COR-L47 (cell line): ENCODE results near the gene DCDC2.
"Not testable (repeated sequence)": the region's sequence is repeated elsewhere in the genome, so short reads cannot be mapped to it uniquely, and the experiment has no call there.

Experiments used
- DNase-seq: peaks from one replicate; lab custom pipeline; 2025; lab: John Stamatoyannopoulos, UW

The DCDC2 gene

GRCh38 chr6:24223115-24223919 lies 134.5 kb downstream of the DCDC2 start:
- no peak for DNase-seq

- DNase-seq, result no peak
Measured at GRCh38 chr6:24219670-24220069, 138.2 kb downstream of the DCDC2 start.

- DNase-seq, result no peak
Measured at GRCh38 chr6:24214984-24215383, 142.9 kb downstream of the DCDC2 start.

- no peak for DNase-seq
Measured at GRCh38 chr6:24207413-24207812, 150.4 kb downstream of the DCDC2 start.

DNA sequence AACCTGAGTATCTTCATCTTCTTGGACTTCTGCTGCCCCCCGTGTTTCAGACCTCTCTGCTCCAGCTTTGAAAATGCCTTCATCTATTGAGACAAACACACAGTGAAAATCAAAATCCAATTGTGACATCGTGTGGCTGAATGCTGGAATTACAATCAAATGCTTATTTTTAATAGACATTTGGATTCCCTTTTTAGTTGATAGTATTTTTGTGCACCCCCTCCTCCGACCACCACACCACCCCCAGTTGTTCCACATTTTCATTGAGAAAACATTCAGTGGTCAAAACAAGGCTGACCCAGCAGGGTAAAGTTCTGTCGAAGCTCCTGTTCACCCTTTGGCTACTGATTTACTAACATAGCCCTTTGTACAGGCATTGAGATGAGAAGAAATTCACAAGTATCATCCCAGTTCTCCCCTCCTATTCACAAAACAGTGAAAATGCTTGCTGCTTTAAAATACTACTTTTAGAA lies 152.8 kb downstream of the DCDC2 start:
- peak; percentile 37 for DNase-seq

DNA sequence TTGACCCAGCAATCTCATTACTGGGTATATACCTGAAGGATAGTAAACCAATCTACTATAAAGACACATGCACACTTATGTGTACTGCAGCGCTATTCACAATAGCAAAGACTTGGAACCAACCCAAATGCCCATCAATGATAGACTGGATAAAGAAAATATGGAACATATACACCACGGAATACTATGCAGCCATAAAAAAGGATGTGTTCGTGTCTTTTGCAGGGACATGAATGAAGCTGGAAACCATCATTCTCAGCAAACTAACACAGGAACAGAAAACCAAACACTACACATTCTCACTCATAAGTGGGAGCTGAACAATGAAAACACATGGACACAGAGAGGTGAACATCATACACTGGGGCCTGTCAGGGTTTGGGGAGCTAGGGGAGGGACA lies 153.7 kb downstream of the DCDC2 start:
- DNase-seq, result not testable (repeated sequence)

GRCh38 chr6:24197892-24198291 lies 160.0 kb downstream of the DCDC2 start:
- DNase-seq, result no peak

GRCh38 chr6:24195836-24196597 lies 161.8 kb downstream of the DCDC2 start:
- DNase-seq, result no peak

GRCh38 chr6:24194978-24195700 lies 162.7 kb downstream of the DCDC2 start:
- no peak for DNase-seq

DNA sequence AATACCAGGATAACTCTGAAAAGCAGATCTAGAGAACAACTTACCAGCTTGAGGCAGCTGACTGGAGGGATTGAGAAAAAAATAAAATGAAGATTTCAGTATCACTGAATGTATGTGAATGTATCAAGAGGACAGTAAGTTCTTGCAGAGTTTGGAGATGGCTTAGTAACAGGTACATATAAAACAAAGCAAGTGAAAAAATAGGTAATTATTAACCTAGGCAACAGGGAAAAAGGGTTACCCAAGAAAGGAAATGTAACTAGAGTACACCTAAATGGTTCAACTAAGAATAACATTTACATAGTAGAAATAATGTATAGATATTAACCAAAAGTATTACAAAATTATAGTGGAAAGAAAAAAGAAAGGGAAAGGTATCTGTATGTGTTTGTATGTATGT lies 164.5 kb downstream of the DCDC2 start:
- no peak for DNase-seq

GRCh38 chr6:24191346-24191745 lies 166.5 kb downstream of the DCDC2 start:
- DNase-seq, result no peak

GRCh38 chr6:24188578-24189080 lies 169.2 kb downstream of the DCDC2 start:
- no peak for DNase-seq

DNA sequence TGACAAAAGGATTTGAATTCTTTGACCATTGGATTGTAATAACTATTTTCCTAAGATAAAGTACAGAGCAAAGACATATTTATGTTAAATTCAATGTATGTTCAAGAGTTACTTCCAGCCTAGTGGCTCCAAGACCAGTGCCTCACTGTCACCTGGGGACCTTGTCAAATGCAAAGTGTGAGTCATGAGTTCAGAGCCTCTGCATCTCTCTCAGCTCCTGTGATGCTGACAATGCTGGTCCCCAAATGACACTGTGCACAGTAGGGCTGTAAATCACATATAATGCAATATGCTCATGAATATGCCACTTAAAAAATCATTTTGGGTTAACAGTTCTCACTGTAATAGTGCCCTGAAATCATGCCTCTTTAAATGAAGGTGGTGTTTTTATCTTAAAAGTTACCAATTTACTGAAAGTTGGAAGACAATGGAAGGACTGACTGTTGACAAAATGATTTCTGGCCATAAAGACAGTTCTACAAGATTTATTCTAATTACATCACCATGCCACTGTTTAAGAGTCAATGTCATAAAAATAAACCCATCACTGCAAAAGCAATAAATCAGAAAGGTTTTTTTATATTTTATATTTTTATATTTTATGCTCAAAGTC lies 169.8 kb downstream of the DCDC2 start:
- DNase-seq, result no peak

DNA sequence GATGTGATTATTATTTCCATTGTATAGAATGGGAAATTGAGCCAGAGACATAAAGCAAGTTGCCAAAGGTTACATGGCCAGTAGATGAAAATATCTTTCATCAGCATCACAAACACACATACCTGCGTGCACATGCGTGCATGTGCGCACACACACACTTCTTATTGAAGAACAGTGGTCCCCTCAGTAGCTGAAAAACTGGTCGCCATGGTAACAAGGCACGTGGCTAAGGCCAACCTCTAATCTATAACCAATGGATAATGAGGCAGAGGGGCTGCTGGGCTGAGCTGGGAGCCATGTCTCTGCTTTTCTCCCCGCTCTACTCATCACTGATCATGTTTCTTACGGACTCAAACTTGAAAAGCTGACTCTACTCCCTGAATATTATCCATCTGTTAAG lies 171.5 kb downstream of the DCDC2 start:
- no peak for DNase-seq

GRCh38 chr6:24183584-24183983 lies 174.3 kb downstream of the DCDC2 start:
- no peak for DNase-seq

GRCh38 chr6:24157886-24158285 lies 200.0 kb downstream of the DCDC2 start:
- DNase-seq, result no peak

- no peak for DNase-seq
Measured at GRCh38 chr6:24154121-24154520, 203.7 kb downstream of the DCDC2 start.

DNA sequence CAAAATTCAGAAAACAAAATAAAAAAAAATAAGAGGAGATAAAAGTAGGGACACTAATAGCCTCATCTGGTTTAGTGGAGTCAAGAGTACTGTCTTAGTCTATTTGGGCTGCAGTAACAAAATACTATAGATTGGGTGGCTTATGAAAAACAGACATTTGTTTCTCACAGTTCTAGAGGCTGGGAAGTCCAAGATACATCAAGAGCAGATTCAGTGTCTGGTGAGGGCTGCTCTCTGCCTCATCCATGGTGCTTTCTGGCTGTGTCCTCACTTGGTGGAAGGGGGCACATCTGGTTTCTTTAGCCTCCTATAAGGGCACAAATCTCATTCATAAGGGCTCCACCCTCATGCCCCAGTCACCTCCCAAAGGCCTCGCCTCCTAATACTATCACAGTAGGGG lies 205.8 kb downstream of the DCDC2 start:
- DNase-seq, result no peak

DNA sequence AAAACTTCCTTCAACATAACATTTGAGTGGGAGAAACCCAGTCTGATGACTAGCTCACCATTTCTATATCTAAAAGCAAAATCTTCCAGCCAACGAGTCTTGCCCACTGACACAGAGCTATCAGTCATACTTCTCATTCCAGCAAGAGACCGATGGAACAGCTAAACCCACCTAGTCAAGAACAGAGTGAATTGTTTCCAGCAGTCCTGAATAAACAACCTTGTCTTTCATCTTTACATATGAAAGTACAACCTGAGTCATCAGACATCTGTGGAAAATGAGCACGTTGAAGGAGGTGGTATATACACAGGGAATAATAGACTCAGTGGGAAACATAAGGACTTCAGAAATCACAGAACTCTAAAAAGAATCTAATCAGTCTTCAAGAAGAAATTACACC lies 208.0 kb downstream of the DCDC2 start:
- no peak for DNase-seq

GRCh38 chr6:24149296-24149695 lies 208.6 kb downstream of the DCDC2 start:
- DNase-seq, result no peak

DNA sequence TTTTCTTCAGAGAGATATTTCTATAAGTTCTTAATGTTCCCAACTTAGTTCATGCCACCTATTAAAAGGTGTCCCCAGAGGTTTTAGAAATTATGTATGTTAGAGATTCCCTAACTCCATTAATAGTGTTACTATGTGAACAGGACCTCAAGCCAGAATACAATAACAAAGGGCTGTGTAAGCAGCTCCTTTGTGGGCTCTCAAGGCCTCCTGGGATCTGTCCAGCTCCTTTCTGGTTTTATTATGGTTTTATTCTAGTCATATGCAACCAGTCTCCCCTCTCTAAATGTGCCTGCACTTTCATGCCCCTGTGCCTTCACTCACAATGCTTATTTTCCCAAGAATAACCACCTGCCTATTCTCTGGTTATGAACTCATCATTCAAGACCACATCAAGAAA lies 209.2 kb downstream of the DCDC2 start:
- no peak for DNase-seq

- no peak for DNase-seq
Measured at GRCh38 chr6:24148154-24148570, 209.7 kb downstream of the DCDC2 start.
